Bronchial epithelial cell (primary cell): ENCODE data around the gene CSTA. TPM values are rescaled to one million over a fixed set of nuclear protein-coding genes. Genes with fewer than 3 reads are reported as not detected.

Experiments used
- DNase-seq: peaks from one replicate; pipeline ENCODE4 v3.0.0-alpha.2; 2010; ENCODE audit warnings: low read depth
- FAIRE-seq: peaks from 2 replicates; lab custom pipeline; 2011; peaks lifted over from hg19 to GRCh38; lab: Jason Lieb, UNC
- H3K27me3 ChIP-seq: 2 replicates; pipeline ENCODE4 v1.5.1; 2011; ENCODE audit warnings: low read length; ENCODE audit not compliant: control insufficient read depth, insufficient read depth
- H3K36me3 ChIP-seq: 2 replicates; pipeline ENCODE4 v1.5.1; 2011; ENCODE audit warnings: low read length; ENCODE audit not compliant: control insufficient read depth, insufficient read depth
- H3K4me3 ChIP-seq: 2 replicates; pipeline ENCODE4 v1.5.1; 2011; ENCODE audit warnings: mild to moderate bottlenecking, low read depth, low read length, control low read depth
- total RNA-seq: library from RNA; depleted of rRNA; stranded (reverse); fragments of >200 nt; gene quantifications from 2 replicates; pipeline ENCODE4 v1.2.1, GENCODE V29; 2014
- TF ChIP-seq, protein P1 (sequence below): IDR thresholded peaks from 2 replicates; pipeline ENCODE4 v1.5.1; 2011; ENCODE audit warnings: mild to moderate bottlenecking, moderate library complexity, low read length, control low read depth, inconsistent platforms; ENCODE audit not compliant: insufficient read depth, severe bottlenecking

The CSTA gene
- total RNA-seq, 1 donor from 2014 or later: 107 TPM

GRCh38 chr3:122383771-122384697 is 59.0 kb downstream of the CSTA start, which contains the start of gene FAM162A:
FAM162A (plus strand) TSS chr3:122384182; CDS start chr3:122384266, 84 bp downstream.
- Histone ChIP-seq H3K27me3 (no peaks in the 10 kb centered on the region), H3K4me3 (peak within 1 kb of the TSS; percentile 62), H3K36me3 (peaks cover 2% of the 10 kb centered on the region)
- TF ChIP-seq, protein P1, sequence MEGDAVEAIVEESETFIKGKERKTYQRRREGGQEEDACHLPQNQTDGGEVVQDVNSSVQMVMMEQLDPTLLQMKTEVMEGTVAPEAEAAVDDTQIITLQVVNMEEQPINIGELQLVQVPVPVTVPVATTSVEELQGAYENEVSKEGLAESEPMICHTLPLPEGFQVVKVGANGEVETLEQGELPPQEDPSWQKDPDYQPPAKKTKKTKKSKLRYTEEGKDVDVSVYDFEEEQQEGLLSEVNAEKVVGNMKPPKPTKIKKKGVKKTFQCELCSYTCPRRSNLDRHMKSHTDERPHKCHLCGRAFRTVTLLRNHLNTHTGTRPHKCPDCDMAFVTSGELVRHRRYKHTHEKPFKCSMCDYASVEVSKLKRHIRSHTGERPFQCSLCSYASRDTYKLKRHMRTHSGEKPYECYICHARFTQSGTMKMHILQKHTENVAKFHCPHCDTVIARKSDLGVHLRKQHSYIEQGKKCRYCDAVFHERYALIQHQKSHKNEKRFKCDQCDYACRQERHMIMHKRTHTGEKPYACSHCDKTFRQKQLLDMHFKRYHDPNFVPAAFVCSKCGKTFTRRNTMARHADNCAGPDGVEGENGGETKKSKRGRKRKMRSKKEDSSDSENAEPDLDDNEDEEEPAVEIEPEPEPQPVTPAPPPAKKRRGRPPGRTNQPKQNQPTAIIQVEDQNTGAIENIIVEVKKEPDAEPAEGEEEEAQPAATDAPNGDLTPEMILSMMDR: peak; percentile 67
- FAIRE-seq (no peak), DNase-seq (peak; percentile 80)

- TF ChIP-seq, protein P1: no peak
- Histone ChIP-seq H3K27me3 (no peaks in the 10 kb centered on the region), H3K4me3 (no peak overlapping the region), H3K36me3 (peaks cover 2% of the 10 kb centered on the region)
- FAIRE-seq (no peak), DNase-seq (no peak)
Measured at GRCh38 chr3:122387709-122388108, 62.7 kb downstream of the CSTA start.

- Histone ChIP-seq H3K4me3 (no peak overlapping the region), H3K27me3 (no peaks in the 10 kb centered on the region), H3K36me3 (peaks cover 2% of the 10 kb centered on the region)
- TF ChIP-seq, protein P1: no peak
- FAIRE-seq: no peak
- DNase-seq: no peak
Measured at GRCh38 chr3:122389197-122389596, 64.1 kb downstream of the CSTA start.

DNA sequence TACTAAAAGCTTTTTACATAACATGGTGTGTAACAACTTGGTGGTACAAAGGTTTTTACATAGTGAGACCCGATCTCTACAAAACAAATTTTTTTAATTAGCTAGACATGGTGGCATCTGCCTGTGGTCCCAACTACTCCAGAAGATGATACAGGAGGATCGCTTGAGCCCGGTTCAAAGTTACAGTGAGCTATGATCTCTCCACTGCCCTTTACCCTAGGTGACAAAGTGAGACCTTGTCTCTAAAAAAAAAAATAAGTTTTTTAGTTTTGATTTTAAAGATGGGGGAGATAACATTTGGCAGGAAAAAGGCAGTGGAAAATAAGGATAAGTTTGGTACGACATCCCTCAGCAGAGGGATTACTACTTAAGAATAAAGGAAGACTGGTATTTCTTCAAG is 64.8 kb downstream of the CSTA start:
- TF ChIP-seq, protein P1: no peak
- no peak for FAIRE-seq
- DNase-seq: no peak
- H3K36me3 ChIP-seq: peaks cover 2% of the 10 kb centered on the region
- H3K27me3 ChIP-seq: no peaks in the 10 kb centered on the region
- H3K4me3 ChIP-seq: no peak overlapping the region

DNA sequence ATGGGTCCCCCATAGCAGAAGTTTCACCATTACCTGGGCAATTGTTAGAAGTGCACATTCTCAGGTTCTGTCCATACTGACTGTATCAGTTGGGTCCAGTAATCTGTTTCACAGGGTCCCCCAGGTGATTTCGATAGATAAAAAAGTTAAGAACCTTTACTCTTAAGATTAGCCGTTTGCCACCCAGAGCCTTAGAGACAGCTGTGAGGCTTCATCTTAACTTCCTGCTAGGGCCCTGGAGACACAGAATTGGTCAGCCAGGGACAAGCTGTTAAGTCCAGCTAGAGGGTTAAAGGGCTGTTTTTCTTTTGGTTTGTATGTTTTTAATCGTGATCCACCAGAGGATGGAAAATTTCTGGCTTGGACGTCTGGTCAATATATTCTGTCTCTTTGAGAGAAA is 65.6 kb downstream of the CSTA start:
- FAIRE-seq (no peak), DNase-seq (no peak)
- peaks cover 2% of the 10 kb centered on the region for H3K36me3 ChIP-seq
- H3K4me3 ChIP-seq: no peak overlapping the region
- TF ChIP-seq, protein P1: no peak
- H3K27me3 ChIP-seq: no peaks in the 10 kb centered on the region

Other genes with a start within 250 kb of the CSTA start
- gene CASR, start 141.6 kb upstream of the CSTA start, total RNA-seq: not detected in 2 replicates
- gene MIX23, start 58.0 kb downstream of the CSTA start, total RNA-seq: 24.0 and 25.3 TPM in 2 replicates
- 14.7 and 37.0 TPM in 2 replicates for gene FAM162A, start 58.9 kb downstream of the CSTA start, total RNA-seq
- gene WDR5B, start 90.8 kb downstream of the CSTA start, total RNA-seq: 3.9 and 4.4 TPM in 2 replicates
- 28.4 and 36.4 TPM in 2 replicates for gene KPNA1, start 189.7 kb downstream of the CSTA start, total RNA-seq
- gene PARP9, start 239.1 kb downstream of the CSTA start, total RNA-seq: 4.5 and 8.1 TPM in 2 replicates
- 5.0 and 6.4 TPM in 2 replicates for gene DTX3L, start 239.1 kb downstream of the CSTA start, total RNA-seq